ENCODE measurements around the gene ZNF76.

ZNF76 gene

GRCh38 chr6:35237476-35237875 is 22.1 kb upstream of the ZNF76 start:
- DNase-seq (ENCODE audit: low read depth, low spot score) = no peak

DNA sequence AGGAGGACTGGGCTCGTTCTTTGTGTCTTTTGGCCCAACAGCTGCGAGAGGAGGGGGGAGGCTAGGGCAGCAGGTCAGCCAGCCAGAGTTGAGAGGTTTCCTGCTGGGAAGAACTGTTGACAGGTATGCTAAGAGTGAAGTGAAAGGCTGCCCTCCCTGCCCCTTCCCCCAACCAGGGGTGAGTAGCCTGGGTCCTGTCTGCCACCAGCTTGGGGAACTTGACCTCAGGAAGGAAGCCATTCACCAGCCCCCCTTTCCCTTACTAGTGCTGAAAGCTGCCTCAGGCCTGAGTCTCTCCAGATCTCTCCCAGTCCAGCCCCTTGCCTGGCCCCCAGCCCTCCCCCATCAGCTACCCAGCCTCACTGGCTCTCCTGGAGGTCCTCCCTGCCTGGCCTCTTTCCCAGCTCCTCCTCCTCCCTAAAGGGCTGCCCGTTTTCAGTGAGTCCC is 20.7 kb upstream of the ZNF76 start:
- DNase-seq (ENCODE audit: low read depth, low spot score) = no peak

DNA sequence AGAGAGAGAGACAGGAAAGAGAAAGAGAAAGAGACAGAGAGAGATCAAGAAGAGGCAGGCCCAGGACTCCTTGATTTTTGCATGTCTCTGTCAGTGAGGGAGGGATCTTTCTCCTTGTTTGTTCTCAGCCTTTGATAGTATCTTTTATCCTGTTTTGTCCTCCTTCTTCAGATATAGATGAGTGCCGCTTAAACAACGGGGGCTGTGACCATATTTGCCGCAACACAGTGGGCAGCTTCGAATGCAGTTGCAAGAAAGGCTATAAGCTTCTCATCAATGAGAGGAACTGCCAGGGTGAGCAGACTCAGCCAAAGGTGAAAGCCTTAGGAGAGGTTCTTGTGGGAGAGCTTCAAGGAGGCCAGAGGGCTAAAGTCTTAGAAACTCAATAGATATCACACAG is 20.0 kb upstream of the ZNF76 start:
- no peak for DNase-seq (ENCODE audit: low read depth, low spot score)

DNA sequence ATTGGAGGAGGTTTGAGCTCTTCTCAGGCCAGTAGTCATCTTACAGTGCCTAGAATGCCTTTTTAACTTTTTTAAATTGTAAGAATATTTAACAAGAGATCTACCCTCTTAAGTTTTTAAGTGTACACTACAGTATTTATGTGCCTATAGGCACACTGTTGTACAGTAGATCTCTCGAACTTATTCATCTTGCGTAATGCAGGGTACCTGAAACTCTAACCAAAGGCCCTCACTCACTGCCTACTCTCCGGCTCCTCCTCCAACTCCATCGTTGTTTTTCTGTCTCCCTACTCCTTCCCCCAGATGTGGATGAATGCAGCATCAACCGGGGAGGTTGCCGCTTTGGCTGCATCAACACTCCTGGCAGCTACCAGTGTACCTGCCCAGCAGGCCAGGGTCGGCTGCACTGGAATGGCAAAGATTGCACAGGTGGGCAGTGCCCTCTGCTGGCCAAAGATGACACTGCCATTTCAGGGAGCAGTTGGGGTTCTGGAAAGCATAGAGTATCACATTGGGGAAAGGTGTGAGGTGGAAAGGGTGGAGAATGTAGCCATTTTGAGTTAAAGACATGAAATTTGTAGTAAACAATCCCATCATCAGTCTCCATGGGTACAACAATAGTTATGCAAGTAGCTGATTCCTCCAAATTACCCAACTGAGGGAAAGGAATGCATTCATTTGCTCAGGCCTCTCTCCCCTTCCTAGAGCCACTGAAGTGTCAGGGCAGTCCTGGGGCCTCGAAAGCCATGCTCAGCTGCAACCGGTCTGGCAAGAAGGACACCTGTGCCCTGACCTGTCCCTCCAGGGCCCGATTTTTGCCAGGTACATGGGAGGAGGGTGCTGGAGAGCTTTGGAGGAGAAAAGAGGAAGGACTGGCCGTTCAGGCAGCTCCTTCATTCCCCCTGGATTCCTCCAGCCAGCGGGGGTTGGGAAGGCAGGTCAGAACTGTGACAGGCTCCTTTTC is 18.4 kb upstream of the ZNF76 start:
- DNase-seq (ENCODE audit: low read depth, low spot score) = peak; percentile 84

GRCh38 chr6:35242486-35242885 is 17.0 kb upstream of the ZNF76 start:
- DNase-seq (ENCODE audit: low read depth, low spot score) = no peak

GRCh38 chr6:35242906-35243305 is 16.6 kb upstream of the ZNF76 start:
- no peak for DNase-seq (ENCODE audit: low read depth, low spot score)

DNA sequence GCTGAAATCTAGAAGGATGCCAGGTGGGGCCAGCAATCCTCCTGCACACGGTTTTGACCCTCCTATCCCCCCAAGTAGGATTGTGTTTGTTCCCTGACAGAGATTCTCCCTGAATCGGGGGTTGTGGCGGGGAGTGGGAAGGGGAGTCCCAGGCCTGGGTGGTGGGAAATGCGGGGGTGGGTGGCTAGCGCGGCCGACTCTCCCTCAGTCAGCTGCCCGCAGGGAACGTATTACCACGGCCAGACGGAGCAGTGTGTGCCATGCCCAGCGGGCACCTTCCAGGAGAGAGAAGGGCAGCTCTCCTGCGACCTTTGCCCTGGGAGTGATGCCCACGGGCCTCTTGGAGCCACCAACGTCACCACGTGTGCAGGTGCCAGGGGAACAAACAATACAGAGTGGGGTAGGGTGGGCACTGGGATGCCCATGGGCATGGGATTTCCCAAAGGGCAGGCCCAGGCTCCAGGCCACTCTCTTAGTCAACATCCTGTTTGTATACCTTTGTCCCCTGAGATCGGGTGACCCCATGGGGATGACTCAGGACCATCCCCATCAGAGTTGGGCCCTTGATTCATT is 16.1 kb upstream of the ZNF76 start:
- DNase-seq (ENCODE audit: low read depth, low spot score) = no peak

GRCh38 chr6:35244551-35244950 is 15.0 kb upstream of the ZNF76 start:
- no peak for DNase-seq (ENCODE audit: low read depth, low spot score)

- no peak for DNase-seq (ENCODE audit: low read depth, low spot score)
Measured at GRCh38 chr6:35247642-35248231, 11.8 kb upstream of the ZNF76 start.

- DNase-seq (ENCODE audit: low read depth, low spot score) = no peak
Measured at GRCh38 chr6:35248300-35248699, 11.2 kb upstream of the ZNF76 start.

GRCh38 chr6:35248965-35249364 is 10.6 kb upstream of the ZNF76 start:
- no peak for DNase-seq (ENCODE audit: low read depth, low spot score)

DNA sequence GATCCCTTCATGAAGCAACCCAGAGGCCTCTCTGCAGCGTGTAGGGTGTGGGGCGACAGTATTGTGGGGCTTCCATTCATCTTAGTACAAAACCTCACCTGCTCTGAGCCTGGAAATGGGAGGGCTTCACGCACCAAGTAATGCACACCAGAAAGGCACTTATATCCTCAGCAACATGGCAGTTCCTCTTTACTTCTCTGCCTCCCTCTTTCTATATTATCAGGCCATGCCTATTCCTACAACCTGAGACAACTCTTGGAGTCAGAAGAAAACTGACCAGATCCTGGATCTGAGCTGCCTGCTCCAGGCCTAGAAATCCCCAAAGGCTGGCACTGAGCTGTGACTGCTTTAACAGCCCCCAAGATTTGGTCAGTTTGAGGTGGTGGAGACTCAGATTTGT is 7.6 kb upstream of the ZNF76 start:
- DNase-seq (ENCODE audit: low read depth, low spot score) = no peak

DNA sequence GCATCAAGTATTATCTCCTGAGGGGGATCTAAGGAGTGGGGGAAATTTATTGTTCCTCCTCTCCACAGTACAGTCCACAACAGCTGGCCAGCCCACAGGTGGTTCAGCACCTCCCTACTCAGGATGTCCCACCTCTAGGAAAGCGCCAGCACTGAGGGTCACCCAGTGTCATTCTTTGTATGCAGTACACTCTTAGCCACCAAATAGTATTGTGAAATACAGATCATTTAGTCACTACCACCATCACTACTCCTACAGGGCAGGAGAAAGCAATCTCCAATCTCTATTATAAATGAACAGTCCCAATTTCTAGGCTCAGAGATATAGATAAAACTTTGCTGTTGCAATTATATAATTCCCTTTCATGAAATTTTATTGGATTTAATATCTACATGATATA is 6.3 kb upstream of the ZNF76 start:
- DNase-seq (ENCODE audit: low read depth, low spot score) = no peak

DNA sequence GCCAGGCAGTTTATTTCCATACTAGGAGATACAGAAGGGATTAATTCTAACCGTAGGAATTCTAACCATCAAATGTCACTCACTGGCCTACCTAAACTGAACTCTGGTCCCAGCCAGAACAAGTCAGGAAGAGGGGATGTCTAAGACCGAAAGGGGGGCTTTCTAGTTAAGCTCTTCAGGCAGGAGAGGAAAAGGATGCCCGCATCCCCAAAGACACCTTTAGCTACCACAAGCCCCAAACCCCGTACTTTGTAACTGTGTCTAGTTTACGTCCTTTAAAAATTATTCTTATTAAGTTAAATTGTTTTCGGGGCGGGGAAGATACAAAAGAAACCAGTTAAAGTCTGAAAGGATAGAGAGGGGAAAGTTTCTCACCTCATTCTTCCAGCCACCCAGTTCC is 1.2 kb upstream of the ZNF76 start:
- no peak for DNase-seq (ENCODE audit: low read depth, low spot score)

- peak; percentile 76 for DNase-seq (ENCODE audit: low read depth, low spot score)
Measured at GRCh38 chr6:35258858-35259193, 709 bp upstream of the ZNF76 start.

DNA sequence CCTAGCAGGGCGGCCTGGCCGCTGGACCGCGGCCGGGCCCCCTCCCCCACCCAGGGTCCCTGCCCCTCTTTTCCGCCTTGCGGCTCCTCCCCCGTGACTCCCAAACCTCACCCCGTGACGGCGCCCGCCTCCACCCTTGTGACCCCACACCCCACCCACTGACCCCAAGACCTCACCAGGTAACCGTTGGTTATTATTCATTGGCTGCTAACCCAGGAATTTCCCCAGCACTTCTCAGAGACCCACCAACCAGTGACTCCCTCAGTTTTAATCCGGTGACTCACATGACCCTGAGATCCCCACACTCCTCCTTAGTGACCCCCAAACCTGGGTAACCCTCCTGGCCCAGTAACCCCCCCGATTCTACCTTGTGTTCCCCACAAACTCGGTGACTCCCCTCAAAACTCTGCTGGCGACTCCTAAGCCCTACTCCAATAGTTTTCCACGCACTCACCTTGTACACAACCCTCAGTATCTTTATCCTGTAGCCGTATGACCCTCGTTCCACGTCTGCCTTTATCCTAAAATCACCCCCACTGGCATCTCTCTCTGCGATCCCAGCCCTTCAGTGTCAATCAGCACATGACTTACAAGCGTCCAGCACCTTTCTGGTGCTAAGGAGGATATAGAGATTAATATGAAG is 534 bp downstream of the ZNF76 start:
- DNase-seq (ENCODE audit: low read depth, low spot score) = no peak

DNA sequence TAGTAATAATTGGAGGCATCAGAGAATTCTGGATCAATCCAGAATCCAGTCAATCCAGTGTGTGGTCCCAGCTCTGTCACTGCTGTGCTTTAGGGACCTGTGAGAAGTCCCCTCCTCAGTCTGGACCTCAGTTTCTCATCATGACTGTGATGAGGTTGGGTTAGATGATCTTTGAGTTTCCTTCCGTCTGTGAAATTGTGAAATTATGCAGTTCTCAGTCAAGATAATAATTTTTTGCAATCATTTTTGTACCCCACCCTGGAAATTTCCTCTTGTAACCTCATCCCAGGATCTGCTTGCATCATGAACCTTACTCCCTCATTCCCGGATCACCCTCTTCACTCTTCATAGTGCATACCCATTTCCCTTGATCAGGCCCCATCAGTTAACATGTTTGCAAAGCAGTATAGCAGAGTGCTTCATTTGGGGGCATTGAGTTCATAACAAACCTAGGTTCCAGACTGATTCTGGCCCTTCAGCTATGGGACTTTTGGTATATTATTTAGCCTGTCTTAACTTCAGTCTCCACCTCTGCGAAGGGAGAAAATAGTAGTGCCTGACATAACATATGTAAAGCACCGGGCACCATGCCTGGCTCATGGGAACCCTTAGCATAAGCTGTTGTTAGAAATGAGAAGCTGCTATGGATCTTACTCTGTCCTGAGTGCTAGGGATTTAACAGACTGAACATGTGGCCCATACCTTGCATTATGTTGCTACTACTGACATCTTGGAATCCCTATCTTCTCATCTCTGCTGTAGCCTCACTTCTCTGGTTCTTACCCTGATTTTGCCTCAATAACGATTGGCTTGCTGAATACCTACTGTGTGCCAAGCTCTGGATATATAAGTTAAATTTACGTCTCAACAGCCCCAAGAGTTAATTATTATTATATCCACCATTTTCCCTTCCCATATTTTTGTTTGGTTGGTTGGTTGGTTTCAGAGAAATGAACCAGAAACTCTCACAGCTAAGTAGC is 1.3 kb downstream of the ZNF76 start:
- no peak for DNase-seq (ENCODE audit: low read depth, low spot score)

DNA sequence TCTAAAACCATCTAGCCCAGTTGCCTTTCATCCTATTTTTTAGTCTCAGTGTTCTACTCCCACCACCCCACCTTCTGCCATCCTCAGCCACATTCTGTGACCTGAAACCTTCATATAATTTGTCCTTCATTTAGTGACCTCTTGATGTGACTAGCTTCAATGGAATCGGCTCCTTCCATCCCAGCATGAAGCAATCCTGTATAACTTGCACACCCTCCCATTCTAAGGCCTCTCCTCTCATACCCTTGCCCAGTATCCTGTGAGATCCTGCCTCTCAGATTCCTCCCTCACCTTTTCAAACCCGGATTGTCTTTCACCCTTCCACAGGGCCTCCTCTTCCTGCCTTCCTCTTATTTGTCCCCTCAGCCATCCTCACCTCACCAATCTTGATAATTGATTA is 3.1 kb downstream of the ZNF76 start:
- DNase-seq (ENCODE audit: low read depth, low spot score) = no peak

DNA sequence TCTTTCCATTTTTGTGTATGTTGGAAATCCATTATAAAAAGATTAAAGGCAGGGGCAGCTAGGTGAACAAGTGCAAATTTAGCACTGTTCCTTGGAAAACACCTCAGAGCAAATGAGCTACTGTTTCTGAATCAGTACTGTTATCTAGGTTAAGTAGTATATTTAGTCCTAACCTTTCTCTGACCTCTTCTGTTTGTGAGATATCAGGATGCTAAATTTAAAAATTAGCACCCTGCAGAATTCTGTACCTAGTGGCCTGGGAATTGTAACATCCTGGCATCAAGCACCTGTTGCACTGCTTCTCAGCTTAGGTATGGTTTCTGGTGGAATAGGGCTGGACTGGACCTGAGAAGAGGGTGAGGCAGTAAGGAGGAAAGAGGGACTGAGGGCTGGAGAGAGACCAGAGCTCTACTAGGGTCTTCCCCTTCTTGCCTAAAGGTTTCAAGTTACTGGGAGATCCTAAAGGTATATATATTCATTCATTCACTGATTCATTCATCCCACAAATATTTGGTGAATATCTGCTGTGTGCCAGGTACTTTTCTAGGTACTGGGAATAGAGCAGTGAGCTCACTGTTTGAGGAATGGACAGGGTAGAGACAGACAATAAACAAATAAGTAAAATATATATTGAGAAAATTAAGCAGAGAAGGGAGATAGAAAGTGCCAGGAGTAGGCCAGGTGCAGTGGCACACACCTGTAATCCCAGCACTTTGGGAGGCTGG is 5.2 kb downstream of the ZNF76 start:
- no peak for DNase-seq (ENCODE audit: low read depth, low spot score)

- DNase-seq (ENCODE audit: low read depth, low spot score) = no peak
Measured at GRCh38 chr6:35265523-35265922, 6.0 kb downstream of the ZNF76 start.

DNA sequence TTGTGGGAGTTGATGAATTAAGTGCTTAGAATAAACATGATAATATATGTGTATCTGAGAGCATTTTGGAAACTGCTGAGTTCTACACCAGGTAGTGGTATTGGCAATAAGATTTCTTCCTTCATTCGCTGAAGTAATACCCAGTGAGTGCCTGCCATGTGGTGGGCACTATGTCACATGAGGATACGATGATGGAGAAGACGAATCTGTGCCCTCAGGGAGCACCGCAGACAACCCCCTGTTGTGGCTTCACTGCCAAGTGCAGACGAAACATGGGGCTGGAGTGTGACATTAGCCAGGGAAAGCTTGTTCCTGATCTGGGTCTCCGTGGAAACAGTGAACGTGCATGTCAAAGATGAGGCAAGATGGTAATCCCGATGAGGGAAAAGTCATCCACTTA is 7.9 kb downstream of the ZNF76 start:
- no peak for DNase-seq (ENCODE audit: low read depth, low spot score)
